Measurements from ENCODE around the gene H19. TPM values are rescaled to one million over a fixed set of nuclear protein-coding genes. Genes with fewer than 3 reads are reported as not detected.

H19 gene
- 0.07 TPM in 1 of 2 replicates, not detected in the other for total RNA-seq

- no peak for DNase-seq (ENCODE audit: low read depth, low spot score)
These were observed at the start of gene H19 for GRCh38 chr11:1997755-1998154. TSS of gene H19 (minus strand) at chr11:1997842.

- no peak for DNase-seq (ENCODE audit: low read depth, low spot score)
These were observed 44.3 kb upstream of the H19 start for GRCh38 chr11:2041963-2042362.

GRCh38 chr11:2041153-2041552 lies 43.5 kb upstream of the H19 start:
- DNase-seq (ENCODE audit: low read depth, low spot score): no peak

- DNase-seq (ENCODE audit: low read depth, low spot score): no peak
These were observed 41.6 kb upstream of the H19 start for GRCh38 chr11:2039198-2039759.

GRCh38 chr11:2036863-2037486 lies 39.3 kb upstream of the H19 start:
- no peak for DNase-seq (ENCODE audit: low read depth, low spot score)

- no peak for DNase-seq (ENCODE audit: low read depth, low spot score)
These were observed 37.7 kb upstream of the H19 start for GRCh38 chr11:2035382-2035781.

GRCh38 chr11:2031058-2031457 lies 33.4 kb upstream of the H19 start:
- no peak for DNase-seq (ENCODE audit: low read depth, low spot score)

- DNase-seq (ENCODE audit: low read depth, low spot score): no peak
These were observed 30.1 kb upstream of the H19 start for GRCh38 chr11:2027708-2028107.

GRCh38 chr11:2015025-2015424 lies 17.4 kb upstream of the H19 start:
- no peak for DNase-seq (ENCODE audit: low read depth, low spot score)

- DNase-seq (ENCODE audit: low read depth, low spot score): no peak
These were observed 14.8 kb upstream of the H19 start for GRCh38 chr11:2012440-2012839.

- DNase-seq (ENCODE audit: low read depth, low spot score): no peak
These were observed 6.8 kb upstream of the H19 start for GRCh38 chr11:2004466-2004865.

GRCh38 chr11:2002807-2003206 lies 5.2 kb upstream of the H19 start:
- DNase-seq (ENCODE audit: low read depth, low spot score): no peak

GRCh38 chr11:2002042-2002776 lies 4.6 kb upstream of the H19 start:
- no peak for DNase-seq (ENCODE audit: low read depth, low spot score)

- DNase-seq (ENCODE audit: low read depth, low spot score): no peak
These were observed 1.2 kb upstream of the H19 start for GRCh38 chr11:1998861-1999260.

- DNase-seq (ENCODE audit: low read depth, low spot score): no peak
These were observed 648 bp upstream of the H19 start for GRCh38 chr11:1998290-1998689.

GRCh38 chr11:1994121-1994520 lies 3.5 kb downstream of the H19 start:
- DNase-seq (ENCODE audit: low read depth, low spot score): no peak

GRCh38 chr11:1992111-1992510 lies 5.5 kb downstream of the H19 start:
- DNase-seq (ENCODE audit: low read depth, low spot score): no peak

GRCh38 chr11:1990872-1991578 lies 6.6 kb downstream of the H19 start:
- DNase-seq (ENCODE audit: low read depth, low spot score): no peak

GRCh38 chr11:1989953-1990352 lies 7.7 kb downstream of the H19 start:
- DNase-seq (ENCODE audit: low read depth, low spot score): no peak

GRCh38 chr11:1988667-1989317 lies 8.8 kb downstream of the H19 start:
- DNase-seq (ENCODE audit: low read depth, low spot score): no peak

GRCh38 chr11:1988174-1988573 lies 9.5 kb downstream of the H19 start:
- DNase-seq (ENCODE audit: low read depth, low spot score): no peak

- DNase-seq (ENCODE audit: low read depth, low spot score): no peak
These were observed 10.6 kb downstream of the H19 start for GRCh38 chr11:1987024-1987423.

Measured in pulmonary artery endothelial cell (primary cell).